ENCODE results near the gene CRABP2. TPM values are rescaled to one million over a fixed set of nuclear protein-coding genes. Genes with fewer than 3 reads are reported as not detected.
A peak's percentile ranks its signal among the peaks of the same experiment; 100 is the strongest.

Gene CRABP2
- total RNA-seq, 1 donor from 2014 or later = not detected

GRCh38 chr1:156656806-156657740, 48.3 kb downstream of the CRABP2 start:
- DNase-seq (ENCODE audit: low read depth in 2 of 2) = peak; percentile 62 to 64

GRCh38 chr1:156655904-156656516, 49.4 kb downstream of the CRABP2 start:
- DNase-seq (ENCODE audit: low read depth in 2 of 2) = no peak

GRCh38 chr1:156655151-156655903, 50.1 kb downstream of the CRABP2 start:
- no peak for DNase-seq (ENCODE audit: low read depth in 2 of 2)

- DNase-seq (ENCODE audit: low read depth in 2 of 2) = no peak
Measured at GRCh38 chr1:156654700-156655099, 50.7 kb downstream of the CRABP2 start.

- no peak for DNase-seq (ENCODE audit: low read depth in 2 of 2)
Measured at GRCh38 chr1:156652992-156653355, 52.4 kb downstream of the CRABP2 start.

- DNase-seq (ENCODE audit: low read depth in 2 of 2) = peak; percentile 32 to 54
Measured at GRCh38 chr1:156652131-156652991, 53.0 kb downstream of the CRABP2 start.

Other genes starting within 250 kb of the CRABP2 start
- gene MEF2D, start 204.8 kb downstream of the CRABP2 start, total RNA-seq = 3.7 and 4.4 TPM in 2 replicates
- 3.0 and 7.0 TPM in 2 replicates for gene IQGAP3, start 133.0 kb downstream of the CRABP2 start, total RNA-seq
- not detected in 2 replicates for gene TTC24, start 125.9 kb downstream of the CRABP2 start, total RNA-seq
- gene NAXE, start 113.8 kb downstream of the CRABP2 start, total RNA-seq = 56.2 and 58.5 TPM in 2 replicates
- gene GPATCH4, start 104.1 kb downstream of the CRABP2 start, total RNA-seq = 8.9 and 9.9 TPM in 2 replicates
- gene HAPLN2, start 86.2 kb downstream of the CRABP2 start, total RNA-seq = not detected in 2 replicates
- gene BCAN, start 63.5 kb downstream of the CRABP2 start, total RNA-seq = not detected in 2 replicates
- 32.9 and 57.3 TPM in 2 replicates for gene NES, start 28.2 kb downstream of the CRABP2 start, total RNA-seq
- 6.5 and 18.3 TPM in 2 replicates for gene METTL25B, start 22.9 kb upstream of the CRABP2 start, total RNA-seq
- 4.4 and 6.3 TPM in 2 replicates for gene ISG20L2, start 23.2 kb upstream of the CRABP2 start, total RNA-seq
- 40.3 TPM in 2 replicates for gene MRPL24, start 35.5 kb upstream of the CRABP2 start, total RNA-seq
- 88.5 and 94.4 TPM in 2 replicates for gene HDGF, start 46.1 kb upstream of the CRABP2 start, total RNA-seq
- gene PRCC, start 62.0 kb upstream of the CRABP2 start, total RNA-seq = 6.8 and 9.3 TPM in 2 replicates
- under 0.01 TPM in 1 of 2 replicates, not detected in the other for gene SH2D2A, start 111.3 kb upstream of the CRABP2 start, total RNA-seq
- gene INSRR, start 153.5 kb upstream of the CRABP2 start, total RNA-seq = not detected in 2 replicates
- gene NTRK1, start 155.3 kb upstream of the CRABP2 start, total RNA-seq = not detected in 2 replicates
- 10.2 and 16.3 TPM in 2 replicates for gene PEAR1, start 188.1 kb upstream of the CRABP2 start, total RNA-seq
- under 0.01 TPM in 2 replicates for gene LRRC71, start 215.0 kb upstream of the CRABP2 start, total RNA-seq

Measured in lung microvascular endothelial cell (primary cell).